Tibial nerve (tissue), 3 donors: Measurements from ENCODE around the gene RYR3.

ENCODE experiments used
- CTCF ChIP-seq, 5 experiments: fragments of 200-600 bp in 3 of 5; fragments of 450-650 bp in 2 of 5; sonication (generic) in 3 of 5; IDR thresholded peaks; one replicate each; pipeline ENCODE4 v1.5.1; 2016 to 2019; ENCODE audit warnings: antibody characterized with exemption in 5 of 5, mild to moderate bottlenecking in 3 of 5, moderate library complexity in 2 of 5
- POLR2A ChIP-seq, 2 donors: fragments of 450-650 bp; IDR thresholded peaks; one replicate each; pipeline ENCODE4 v1.6.1; 2017; ENCODE audit warnings: antibody characterized with exemption in 2 of 2, mild to moderate bottlenecking in 2 of 2, moderate library complexity in 2 of 2

GRCh38 chr15:33860754-33861153 lies 550.0 kb downstream of the RYR3 start:
- no peak for TF ChIP-seq CTCF (IDR thresholded peaks at IDR 0.05)
- no peak for TF ChIP-seq POLR2A (IDR thresholded peaks at IDR 0.05)
